Muscle layer of colon (tissue), 2 donors: ENCODE data around the gene CPA5.

Source experiments
- H3K27ac ChIP-seq: one replicate; pipeline ENCODE4 v1.7.0; 2013; ENCODE audit warnings: low read depth, mild to moderate bottlenecking, low read length, moderate library complexity
- H3K27me3 ChIP-seq, 2 donors: one replicate each; pipeline ENCODE4 v1.7.0; 2013; ENCODE audit warnings: low read length in 2 of 2, mild to moderate bottlenecking in 2 of 2; ENCODE audit not compliant: insufficient read depth in 2 of 2, control insufficient read depth in 1 of 2
- H3K36me3 ChIP-seq: one replicate; pipeline ENCODE4 v1.7.0; 2013; ENCODE audit warnings: mild to moderate bottlenecking, low read length; ENCODE audit not compliant: insufficient read depth
- H3K4me1 ChIP-seq: one replicate; pipeline ENCODE4 v1.7.0; 2013; ENCODE audit warnings: mild to moderate bottlenecking, low read length; ENCODE audit not compliant: insufficient read depth
- H3K4me3 ChIP-seq, 2 donors: one replicate each; pipeline ENCODE4 v1.7.0; 2013; ENCODE audit warnings: low read length in 2 of 2, low read depth in 1 of 2, mild to moderate bottlenecking in 1 of 2, moderate library complexity in 1 of 2
- H3K9ac ChIP-seq: one replicate; pipeline ENCODE4 v1.7.0; 2013; ENCODE audit warnings: low read length
- H3K9me3 ChIP-seq: one replicate; pipeline ENCODE4 v1.7.0; 2013; ENCODE audit warnings: mild to moderate bottlenecking, low read length
- donor health status: abdominal sarcoma.
- donor health status: Adenocarcinoma of cecum.

CPA5 gene

GRCh38 chr7:130350945-130351790 lies 6.6 kb downstream of the CPA5 start:
- Histone ChIP-seq H3K9ac (no peak overlapping the region), H3K9me3 (no peaks in the 10 kb centered on the region), H3K27me3 (no peaks in the 10 kb centered on the region), H3K36me3 (no peaks in the 10 kb centered on the region), H3K27ac (no peak overlapping the region), H3K4me3 (no peak overlapping the region), H3K4me1 (peaks cover 3% of the 10 kb centered on the region)

GRCh38 chr7:130351791-130352090 lies 7.1 kb downstream of the CPA5 start:
- Histone ChIP-seq H3K4me3 (no peak overlapping the region), H3K4me1 (peaks cover 9% of the 10 kb centered on the region), H3K9ac (no peak overlapping the region), H3K36me3 (no peaks in the 10 kb centered on the region), H3K27ac (no peak overlapping the region), H3K27me3 (no peaks in the 10 kb centered on the region), H3K9me3 (no peaks in the 10 kb centered on the region)

- H3K4me3 ChIP-seq: no peak overlapping the region
- peaks cover 13% of the 10 kb centered on the region for H3K4me1 ChIP-seq
- H3K9ac ChIP-seq: no peak overlapping the region
- H3K9me3 ChIP-seq: no peaks in the 10 kb centered on the region
- H3K27ac ChIP-seq: no peak overlapping the region
- H3K27me3 ChIP-seq: no peaks in the 10 kb centered on the region
- H3K36me3 ChIP-seq: no peaks in the 10 kb centered on the region
Observed at GRCh38 chr7:130352194-130353074, 7.8 kb downstream of the CPA5 start.

- no peak overlapping the region for H3K9ac ChIP-seq
- no peak overlapping the region for H3K27ac ChIP-seq
- no peak overlapping the region for H3K4me3 ChIP-seq
- no peaks in the 10 kb centered on the region for H3K36me3 ChIP-seq
- peaks cover 13% of the 10 kb centered on the region for H3K4me1 ChIP-seq
- no peaks in the 10 kb centered on the region for H3K27me3 ChIP-seq
- H3K9me3 ChIP-seq: no peaks in the 10 kb centered on the region
Observed at GRCh38 chr7:130353196-130353595, 8.6 kb downstream of the CPA5 start.

GRCh38 chr7:130356121-130356875 lies 11.7 kb downstream of the CPA5 start:
- Histone ChIP-seq H3K4me3 (peak overlapping the region in 1 of 2 donors; percentile 24), H3K9me3 (no peaks in the 10 kb centered on the region), H3K27me3 (no peaks in the 10 kb centered on the region), H3K27ac (peak overlapping the region; percentile 57), H3K9ac (no peak overlapping the region), H3K4me1 (peaks cover 13% of the 10 kb centered on the region), H3K36me3 (no peaks in the 10 kb centered on the region)

- Histone ChIP-seq H3K4me3 (peak overlapping the region in 1 of 2 donors; percentile 24), H3K9me3 (no peaks in the 10 kb centered on the region), H3K27ac (peak overlapping the region; percentile 55), H3K36me3 (no peaks in the 10 kb centered on the region), H3K9ac (no peak overlapping the region), H3K27me3 (no peaks in the 10 kb centered on the region), H3K4me1 (peaks cover 13% of the 10 kb centered on the region)
Observed at GRCh38 chr7:130356876-130357611, 12.4 kb downstream of the CPA5 start.

GRCh38 chr7:130358471-130358870 lies 13.9 kb downstream of the CPA5 start:
- no peak overlapping the region for H3K27ac ChIP-seq
- no peak overlapping the region for H3K4me3 ChIP-seq
- no peaks in the 10 kb centered on the region for H3K36me3 ChIP-seq
- no peaks in the 10 kb centered on the region for H3K27me3 ChIP-seq
- no peak overlapping the region for H3K9ac ChIP-seq
- H3K4me1 ChIP-seq: peaks cover 13% of the 10 kb centered on the region
- no peaks in the 10 kb centered on the region for H3K9me3 ChIP-seq

- H3K4me1 ChIP-seq: peaks cover 13% of the 10 kb centered on the region
- no peak overlapping the region for H3K9ac ChIP-seq
- H3K27me3 ChIP-seq: no peaks in the 10 kb centered on the region
- no peak overlapping the region for H3K27ac ChIP-seq
- no peak overlapping the region for H3K4me3 ChIP-seq
- no peaks in the 10 kb centered on the region for H3K9me3 ChIP-seq
- no peaks in the 10 kb centered on the region for H3K36me3 ChIP-seq
Observed at GRCh38 chr7:130359276-130359857, 14.8 kb downstream of the CPA5 start.

- Histone ChIP-seq H3K4me3 (no peak overlapping the region), H3K36me3 (no peaks in the 10 kb centered on the region), H3K9ac (no peak overlapping the region), H3K4me1 (peaks cover 23% of the 10 kb centered on the region), H3K27ac (no peak overlapping the region), H3K9me3 (no peaks in the 10 kb centered on the region), H3K27me3 (no peaks in the 10 kb centered on the region)
Observed at GRCh38 chr7:130360518-130360917, 15.9 kb downstream of the CPA5 start.

GRCh38 chr7:130361681-130362080 lies 17.1 kb downstream of the CPA5 start:
- Histone ChIP-seq H3K4me1 (peaks cover 22% of the 10 kb centered on the region), H3K9me3 (no peaks in the 10 kb centered on the region), H3K27me3 (no peaks in the 10 kb centered on the region), H3K36me3 (no peaks in the 10 kb centered on the region), H3K9ac (no peak overlapping the region), H3K4me3 (no peak overlapping the region), H3K27ac (no peak overlapping the region)
